ENCODE data around the gene P2RY4.
"Not testable (repeated sequence)": the region's sequence is repeated elsewhere in the genome, so short reads cannot be mapped to it uniquely, and the experiment has no call there.

P2RY4 gene

GRCh38 chrX:70253377-70254062, 6.5 kb downstream of the P2RY4 start:
- no peak overlapping the region for H3K27ac ChIP-seq
- H3K4me1 ChIP-seq (ENCODE audit: low read depth, poor library complexity, severe bottlenecking), result no peaks in the 10 kb centered on the region
- H3K4me3 ChIP-seq (IDR thresholded peaks at IDR 0.05; ENCODE audit: insufficient read depth, low read depth, low read length), result no peak overlapping the region
- H3K9ac ChIP-seq, result no peak overlapping the region
- H3K79me2 ChIP-seq (ENCODE audit: insufficient read depth, low read depth), result no peaks in the 10 kb centered on the region
- H2AFZ ChIP-seq (ENCODE audit: low read depth), result no peak overlapping the region
- no peaks in the 10 kb centered on the region for H4K20me1 ChIP-seq (ENCODE audit: insufficient read depth)
- H3K27me3 ChIP-seq (ENCODE audit: insufficient read depth, low read depth), result no peaks in the 10 kb centered on the region
- TF ChIP-seq CTCF (conservative IDR thresholded peaks at IDR 0.05; ENCODE audit: low read depth, low read length), result no peak
- no peaks in the 10 kb centered on the region for H3K36me3 ChIP-seq (ENCODE audit: insufficient read depth)
- H3K4me2 ChIP-seq, result no peak overlapping the region

GRCh38 chrX:70252491-70252890, 7.5 kb downstream of the P2RY4 start:
- H3K36me3 ChIP-seq (ENCODE audit: insufficient read depth), result no peaks in the 10 kb centered on the region
- no peaks in the 10 kb centered on the region for H3K27me3 ChIP-seq (ENCODE audit: insufficient read depth, low read depth)
- H3K27ac ChIP-seq, result no peak overlapping the region
- H2AFZ ChIP-seq (ENCODE audit: low read depth), result no peak overlapping the region
- H3K4me1 ChIP-seq (ENCODE audit: low read depth, poor library complexity, severe bottlenecking), result no peaks in the 10 kb centered on the region
- TF ChIP-seq CTCF (conservative IDR thresholded peaks at IDR 0.05; ENCODE audit: low read depth, low read length), result no peak
- no peak overlapping the region for H3K4me3 ChIP-seq (IDR thresholded peaks at IDR 0.05; ENCODE audit: insufficient read depth, low read depth, low read length)
- no peaks in the 10 kb centered on the region for H4K20me1 ChIP-seq (ENCODE audit: insufficient read depth)
- no peak overlapping the region for H3K9ac ChIP-seq
- no peaks in the 10 kb centered on the region for H3K79me2 ChIP-seq (ENCODE audit: insufficient read depth, low read depth)
- no peak overlapping the region for H3K4me2 ChIP-seq

- no peaks in the 10 kb centered on the region for H3K27me3 ChIP-seq (ENCODE audit: insufficient read depth, low read depth)
- H3K27ac ChIP-seq, result no peak overlapping the region
- no peaks in the 10 kb centered on the region for H3K36me3 ChIP-seq (ENCODE audit: insufficient read depth)
- H3K4me3 ChIP-seq (IDR thresholded peaks at IDR 0.05; ENCODE audit: insufficient read depth, low read depth, low read length), result no peak overlapping the region
- no peaks in the 10 kb centered on the region for H3K4me1 ChIP-seq (ENCODE audit: low read depth, poor library complexity, severe bottlenecking)
- no peak overlapping the region for H3K9ac ChIP-seq
- no peaks in the 10 kb centered on the region for H3K79me2 ChIP-seq (ENCODE audit: insufficient read depth, low read depth)
- TF ChIP-seq CTCF (conservative IDR thresholded peaks at IDR 0.05; ENCODE audit: low read depth, low read length), result no peak
- no peak overlapping the region for H2AFZ ChIP-seq (ENCODE audit: low read depth)
- H3K4me2 ChIP-seq, result no peak overlapping the region
- H4K20me1 ChIP-seq (ENCODE audit: insufficient read depth), result no peaks in the 10 kb centered on the region
These were observed 12.8 kb downstream of the P2RY4 start for GRCh38 chrX:70247252-70247651.

GRCh38 chrX:70244881-70245280, 15.1 kb downstream of the P2RY4 start:
- Histone ChIP-seq H4K20me1 (ENCODE audit: insufficient read depth) (no peaks in the 10 kb centered on the region), H3K9ac (no peak overlapping the region), H3K4me1 (ENCODE audit: low read depth, poor library complexity, severe bottlenecking) (no peaks in the 10 kb centered on the region), H3K79me2 (ENCODE audit: insufficient read depth, low read depth) (no peaks in the 10 kb centered on the region), H3K4me3 (IDR thresholded peaks at IDR 0.05; ENCODE audit: insufficient read depth, low read depth, low read length) (no peak overlapping the region), H2AFZ (ENCODE audit: low read depth) (no peak overlapping the region), H3K36me3 (ENCODE audit: insufficient read depth) (no peaks in the 10 kb centered on the region), H3K4me2 (no peak overlapping the region), H3K27me3 (ENCODE audit: insufficient read depth, low read depth) (no peaks in the 10 kb centered on the region), H3K27ac (no peak overlapping the region)
- TF ChIP-seq CTCF (conservative IDR thresholded peaks at IDR 0.05; ENCODE audit: low read depth, low read length), result no peak

GRCh38 chrX:70243601-70244000, 16.4 kb downstream of the P2RY4 start:
- not testable (repeated sequence) for H2AFZ ChIP-seq (ENCODE audit: low read depth); H3K4me2 ChIP-seq; H3K27me3 ChIP-seq (ENCODE audit: insufficient read depth, low read depth)

More at GRCh38 chrX:70243601-70244000, 16.4 kb downstream of the P2RY4 start:
- not testable (repeated sequence) for H3K9ac ChIP-seq; H3K79me2 ChIP-seq (ENCODE audit: insufficient read depth, low read depth); H3K4me1 ChIP-seq (ENCODE audit: low read depth, poor library complexity, severe bottlenecking); H3K27ac ChIP-seq; H3K36me3 ChIP-seq (ENCODE audit: insufficient read depth); H3K4me3 ChIP-seq (IDR thresholded peaks at IDR 0.05; ENCODE audit: insufficient read depth, low read depth, low read length); H4K20me1 ChIP-seq (ENCODE audit: insufficient read depth)

All from KMS-11 (cell line).